ENCODE measurements around the gene ADH1C.

- TF ChIP-seq CTCF (IDR thresholded peaks at IDR 0.05) (no peak), POLR2A (IDR thresholded peaks at IDR 0.05) (no peak)
These were observed 22.7 kb downstream of the ADH1C start for GRCh38 chr4:99329876-99330275.
